ENCODE measurements around the gene DCUN1D2.

Gene DCUN1D2

GRCh38 chr13:113414335-113414734 is 76.2 kb downstream of the DCUN1D2 start:
- no peak overlapping the region for H2AFZ ChIP-seq (ENCODE audit: low read depth)
- peaks cover 8% of the 10 kb centered on the region; the same call in 1 of the 2 replicates for H3K27me3 ChIP-seq (ENCODE audit: insufficient read depth, low read depth)
- TF ChIP-seq CTCF (conservative IDR thresholded peaks at IDR 0.05; ENCODE audit: low read depth, low read length): no peak
- no peaks in the 10 kb centered on the region for H4K20me1 ChIP-seq (ENCODE audit: insufficient read depth)
- no peak overlapping the region for H3K4me3 ChIP-seq (IDR thresholded peaks at IDR 0.05; ENCODE audit: insufficient read depth, low read depth, low read length)
- H3K4me1 ChIP-seq (ENCODE audit: low read depth, poor library complexity, severe bottlenecking): no peaks in the 10 kb centered on the region
- H3K36me3 ChIP-seq (ENCODE audit: insufficient read depth): no peaks in the 10 kb centered on the region
- H3K79me2 ChIP-seq (ENCODE audit: insufficient read depth, low read depth): no peaks in the 10 kb centered on the region
- no peak overlapping the region for H3K4me2 ChIP-seq
- H3K9ac ChIP-seq: no peak overlapping the region
- H3K27ac ChIP-seq: no peak overlapping the region

GRCh38 chr13:113413898-113414282 is 76.6 kb downstream of the DCUN1D2 start:
- H2AFZ ChIP-seq (ENCODE audit: low read depth): no peak overlapping the region
- no peaks in the 10 kb centered on the region for H4K20me1 ChIP-seq (ENCODE audit: insufficient read depth)
- H3K4me2 ChIP-seq: no peak overlapping the region
- H3K79me2 ChIP-seq (ENCODE audit: insufficient read depth, low read depth): no peaks in the 10 kb centered on the region
- H3K27ac ChIP-seq: no peak overlapping the region
- no peak overlapping the region for H3K4me3 ChIP-seq (IDR thresholded peaks at IDR 0.05; ENCODE audit: insufficient read depth, low read depth, low read length)
- H3K27me3 ChIP-seq (ENCODE audit: insufficient read depth, low read depth): peaks cover 8% of the 10 kb centered on the region; the same call in 1 of the 2 replicates
- H3K9ac ChIP-seq: no peak overlapping the region
- no peak for TF ChIP-seq CTCF (conservative IDR thresholded peaks at IDR 0.05; ENCODE audit: low read depth, low read length)
- no peaks in the 10 kb centered on the region for H3K36me3 ChIP-seq (ENCODE audit: insufficient read depth)
- H3K4me1 ChIP-seq (ENCODE audit: low read depth, poor library complexity, severe bottlenecking): no peaks in the 10 kb centered on the region

GRCh38 chr13:113413178-113413897 is 77.2 kb downstream of the DCUN1D2 start:
- peaks cover 13% of the 10 kb centered on the region; the same call in 1 of the 2 replicates for H3K27me3 ChIP-seq (ENCODE audit: insufficient read depth, low read depth)
- no peaks in the 10 kb centered on the region for H3K36me3 ChIP-seq (ENCODE audit: insufficient read depth)
- H4K20me1 ChIP-seq (ENCODE audit: insufficient read depth): no peaks in the 10 kb centered on the region
- H3K9ac ChIP-seq: no peak overlapping the region
- TF ChIP-seq CTCF (conservative IDR thresholded peaks at IDR 0.05; ENCODE audit: low read depth, low read length): no peak
- H3K27ac ChIP-seq: no peak overlapping the region
- H3K79me2 ChIP-seq (ENCODE audit: insufficient read depth, low read depth): no peaks in the 10 kb centered on the region
- H3K4me1 ChIP-seq (ENCODE audit: low read depth, poor library complexity, severe bottlenecking): no peaks in the 10 kb centered on the region
- H2AFZ ChIP-seq (ENCODE audit: low read depth): no peak overlapping the region
- H3K4me3 ChIP-seq (IDR thresholded peaks at IDR 0.05; ENCODE audit: insufficient read depth, low read depth, low read length): no peak overlapping the region
- no peak overlapping the region for H3K4me2 ChIP-seq

- no peaks in the 10 kb centered on the region for H4K20me1 ChIP-seq (ENCODE audit: insufficient read depth)
- no peak overlapping the region for H3K4me2 ChIP-seq
- TF ChIP-seq CTCF (conservative IDR thresholded peaks at IDR 0.05; ENCODE audit: low read depth, low read length): no peak
- peaks cover 11% of the 10 kb centered on the region; the same call in 1 of the 2 replicates for H3K27me3 ChIP-seq (ENCODE audit: insufficient read depth, low read depth)
- no peak overlapping the region for H3K4me3 ChIP-seq (IDR thresholded peaks at IDR 0.05; ENCODE audit: insufficient read depth, low read depth, low read length)
- H2AFZ ChIP-seq (ENCODE audit: low read depth): no peak overlapping the region
- H3K79me2 ChIP-seq (ENCODE audit: insufficient read depth, low read depth): no peaks in the 10 kb centered on the region
- no peak overlapping the region for H3K9ac ChIP-seq
- no peaks in the 10 kb centered on the region for H3K4me1 ChIP-seq (ENCODE audit: low read depth, poor library complexity, severe bottlenecking)
- no peaks in the 10 kb centered on the region for H3K36me3 ChIP-seq (ENCODE audit: insufficient read depth)
- H3K27ac ChIP-seq: no peak overlapping the region
These were observed 78.1 kb downstream of the DCUN1D2 start for GRCh38 chr13:113412440-113412839.
